Stimulated activated CD4-positive, alpha-beta T cell treated with anti-CD3 and anti-CD28 coated beads, TNF-alpha, amount 100 ng/mL, for 24 hours (primary cell): ENCODE measurements around the gene BHLHE40.
A peak's percentile ranks its signal among the peaks of the same experiment; 100 is the strongest.

Source experiments
- DNase-seq, 3 experiments: peaks; one replicate each; pipeline ENCODE4 v3.0.0-alpha.2; 2020; ENCODE audit warnings: low read depth in 3 of 3

Gene BHLHE40

DNA sequence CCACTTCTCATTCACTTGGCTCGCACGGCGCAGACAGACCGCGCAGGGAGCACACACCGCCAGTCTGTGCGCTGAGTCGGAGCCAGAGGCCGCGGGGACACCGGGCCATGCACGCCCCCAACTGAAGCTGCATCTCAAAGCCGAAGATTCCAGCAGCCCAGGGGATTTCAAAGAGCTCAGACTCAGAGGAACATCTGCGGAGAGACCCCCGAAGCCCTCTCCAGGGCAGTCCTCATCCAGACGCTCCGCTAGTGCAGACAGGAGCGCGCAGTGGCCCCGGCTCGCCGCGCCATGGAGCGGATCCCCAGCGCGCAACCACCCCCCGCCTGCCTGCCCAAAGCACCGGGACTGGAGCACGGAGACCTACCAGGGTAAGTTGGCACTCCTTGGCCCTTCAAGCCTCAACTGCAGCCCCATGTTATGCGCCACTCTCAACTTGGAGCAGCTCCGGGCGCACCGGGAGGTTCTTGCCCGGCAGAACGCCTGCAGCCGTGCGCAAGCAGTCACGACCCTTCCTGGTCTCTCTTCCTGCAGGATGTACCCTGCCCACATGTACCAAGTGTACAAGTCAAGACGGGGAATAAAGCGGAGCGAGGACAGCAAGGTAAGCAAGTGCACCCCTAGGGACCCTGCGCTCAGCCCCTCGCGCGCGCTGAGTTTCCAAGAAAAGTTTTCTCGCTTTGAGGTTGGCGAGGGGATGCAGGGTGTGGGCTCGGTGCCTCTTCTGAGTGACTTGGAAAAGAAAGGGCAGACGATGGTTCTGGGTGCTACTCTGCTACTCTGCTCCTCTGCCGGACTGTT, at the start of gene BHLHE40:
TSS of gene BHLHE40 (plus strand) at position 10 of the 801 bp plus-strand sequence. CDS start at position 292, 282 bp downstream.
- DNase-seq: no peak

DNA sequence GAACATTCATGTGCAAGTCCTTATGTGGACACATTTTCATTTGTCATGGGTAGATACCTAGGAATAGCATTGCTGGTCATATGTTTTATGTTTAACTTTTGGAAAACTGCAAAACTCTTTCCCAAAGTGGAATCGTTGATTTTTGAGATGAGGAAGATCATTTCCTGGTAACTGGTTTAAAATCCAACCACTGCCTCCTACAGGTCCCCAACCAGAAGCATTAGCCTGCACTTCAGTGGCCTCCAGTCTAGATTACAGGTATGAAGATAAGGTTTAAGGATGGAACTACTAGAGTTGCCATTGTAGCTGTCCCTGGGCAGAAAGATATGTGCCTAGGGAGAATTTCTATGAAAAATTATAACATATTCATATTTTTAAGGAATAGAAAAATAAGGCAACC, 48.7 kb upstream of the BHLHE40 start:
- DNase-seq: no peak

DNA sequence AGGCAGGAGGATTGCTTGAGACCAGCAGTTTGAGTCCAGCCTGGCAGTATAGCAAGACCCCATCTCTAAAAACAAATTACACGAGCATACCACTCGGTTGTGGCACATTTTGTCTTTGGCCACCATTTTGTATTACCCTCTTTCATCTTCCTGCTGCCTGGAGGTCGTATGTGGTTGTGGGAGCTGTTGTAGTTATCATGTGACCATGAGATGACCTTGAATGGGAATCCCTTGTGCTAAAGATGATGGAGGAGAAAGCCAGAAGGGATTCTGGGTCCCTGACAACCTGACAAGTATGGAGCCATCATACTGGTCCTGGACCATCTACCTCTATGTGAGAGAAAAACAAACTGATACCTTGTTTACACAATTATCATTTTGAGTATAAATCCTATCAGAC, 45.2 kb upstream of the BHLHE40 start:
- DNase-seq: no peak

DNA sequence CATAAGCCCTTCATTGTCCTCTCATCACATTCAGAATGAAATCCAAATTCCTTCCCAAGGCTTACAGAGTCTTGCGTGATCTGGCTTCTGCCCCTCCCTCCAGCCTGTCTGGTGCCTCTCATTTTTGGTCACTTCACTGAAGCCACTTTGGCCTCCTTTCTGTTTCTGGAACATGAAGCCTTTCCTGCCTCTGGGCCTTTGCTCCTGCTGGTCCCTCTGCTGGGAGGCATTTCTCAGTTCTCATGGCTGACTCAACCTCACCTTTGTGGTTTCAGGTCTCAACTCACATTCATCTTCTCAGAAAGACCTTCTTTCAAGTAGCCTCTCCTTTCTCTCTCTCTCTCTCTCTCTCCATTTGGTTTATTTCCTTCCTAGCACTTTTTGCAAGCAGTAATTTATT, 43.9 kb upstream of the BHLHE40 start:
- DNase-seq: peak in 1 of 3 experiments; percentile 15

DNA sequence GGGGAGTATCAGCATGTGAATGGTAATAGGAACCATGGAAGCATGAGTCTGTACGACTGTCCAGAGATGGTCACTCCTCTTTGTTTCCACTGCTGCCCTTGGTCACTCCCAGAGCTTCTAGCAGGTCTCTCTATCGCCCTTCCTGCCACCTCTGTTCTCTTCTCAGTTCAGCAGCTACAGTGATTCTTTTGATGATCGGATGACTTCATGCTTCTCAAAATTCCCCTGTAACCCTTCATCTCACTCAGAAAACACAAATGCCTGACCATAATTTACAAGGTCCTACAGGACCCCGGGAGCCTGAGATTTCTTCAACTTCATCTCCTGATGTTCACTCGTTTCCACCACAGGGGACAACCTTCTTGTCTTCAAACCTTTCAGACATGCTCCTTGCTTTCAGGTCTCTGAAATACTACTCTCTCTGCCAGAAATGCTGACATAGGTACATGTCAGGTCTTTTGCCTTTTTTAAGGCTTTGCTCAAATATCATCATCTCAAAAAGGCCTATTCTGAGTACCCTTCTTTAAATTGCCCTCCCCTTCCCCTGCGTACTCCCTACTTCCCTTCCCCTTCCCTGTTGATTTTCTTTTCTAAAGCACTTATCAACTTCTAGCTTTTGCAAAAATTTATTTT, 42.1 kb upstream of the BHLHE40 start:
- no peak for DNase-seq

DNA sequence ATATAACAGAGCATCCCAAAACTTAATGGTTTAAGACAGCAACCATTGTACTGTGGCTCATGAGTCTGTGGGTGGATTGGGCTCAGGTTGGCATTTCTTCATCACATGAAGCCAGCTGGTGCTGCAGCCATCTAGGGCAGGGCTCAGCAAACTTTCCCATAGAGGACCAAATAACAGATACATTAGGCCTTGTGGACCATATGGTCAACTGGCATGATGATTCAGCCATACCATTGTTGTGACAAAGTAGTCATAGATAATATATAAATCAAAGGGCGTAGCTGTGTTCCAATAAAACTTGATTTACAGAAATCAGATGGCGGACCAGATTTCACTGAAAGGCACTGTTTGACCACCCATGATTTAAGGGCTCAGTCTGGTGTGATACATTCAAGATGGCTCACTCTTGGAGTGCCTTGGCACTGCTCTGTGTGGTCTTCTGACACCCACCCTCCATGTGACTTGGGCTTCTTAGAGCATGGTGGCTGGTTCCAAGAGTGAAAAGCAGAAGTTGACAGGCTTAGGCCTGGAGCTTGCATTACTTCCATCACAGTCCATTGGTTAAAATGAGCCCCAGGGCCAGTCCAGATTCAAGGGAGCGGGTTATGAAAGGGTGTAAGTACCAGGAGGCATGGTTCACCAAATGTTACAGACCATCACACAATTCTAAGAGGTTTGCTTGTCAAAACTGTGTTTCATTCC, 40.8 kb upstream of the BHLHE40 start:
- no peak for DNase-seq

DNA sequence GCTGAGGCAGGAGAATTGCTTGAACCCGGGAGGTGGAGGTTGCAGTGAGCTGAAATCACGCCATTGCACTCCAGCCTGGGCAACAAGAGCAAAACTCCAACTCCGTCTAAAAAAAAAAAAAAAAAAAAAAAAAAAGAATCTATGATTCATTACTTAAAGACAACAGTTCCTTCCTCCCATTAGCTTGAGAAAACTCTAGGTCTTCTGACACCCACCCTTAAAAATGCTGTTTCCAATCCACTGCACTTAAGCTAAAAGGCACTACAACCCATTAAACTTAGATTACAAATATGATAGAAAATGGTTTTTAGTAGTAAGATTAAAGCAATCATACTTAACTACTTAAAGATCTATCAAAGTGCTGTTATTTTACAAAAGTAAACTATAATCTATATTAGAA, 40.0 kb upstream of the BHLHE40 start:
- no peak for DNase-seq

DNA sequence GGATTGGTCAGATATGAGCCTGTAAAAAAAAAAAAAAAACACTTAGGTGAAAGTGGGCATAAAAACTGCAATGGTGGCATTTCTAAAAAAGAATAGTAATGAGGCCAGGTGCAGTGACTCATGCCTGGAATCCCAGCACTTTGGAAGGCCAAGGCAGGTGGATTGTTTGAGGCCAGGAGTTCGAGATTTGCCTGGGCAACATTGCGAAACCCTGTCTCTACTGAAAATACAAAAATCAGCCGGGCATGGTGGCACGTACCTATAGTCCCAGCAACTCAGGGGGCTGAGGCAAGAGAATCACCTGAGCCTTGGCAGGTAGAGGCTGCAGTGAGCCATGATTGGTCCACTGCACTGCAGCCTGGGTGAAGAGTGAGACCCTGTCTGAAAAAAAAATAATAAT, 38.3 kb upstream of the BHLHE40 start:
- no peak for DNase-seq

DNA sequence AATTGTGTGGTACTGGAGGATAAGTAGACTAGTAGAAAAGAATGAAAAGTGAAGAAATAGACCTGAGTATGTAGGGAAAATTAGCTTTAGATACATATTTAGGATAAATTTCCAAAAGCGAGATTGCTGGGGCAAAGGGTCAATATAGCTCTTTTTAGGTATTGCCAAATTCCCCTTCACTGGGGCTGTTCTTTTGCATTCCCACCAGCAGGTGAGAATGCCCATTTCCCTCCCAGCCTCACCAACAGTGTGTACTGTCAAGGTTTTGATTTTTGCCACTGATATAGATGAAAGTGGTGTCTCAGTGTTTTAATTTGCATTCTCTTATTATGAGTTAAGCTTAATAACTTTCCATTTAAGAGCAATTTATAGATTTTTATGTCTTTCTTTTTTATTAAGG, 35.7 kb upstream of the BHLHE40 start:
- DNase-seq: no peak

DNA sequence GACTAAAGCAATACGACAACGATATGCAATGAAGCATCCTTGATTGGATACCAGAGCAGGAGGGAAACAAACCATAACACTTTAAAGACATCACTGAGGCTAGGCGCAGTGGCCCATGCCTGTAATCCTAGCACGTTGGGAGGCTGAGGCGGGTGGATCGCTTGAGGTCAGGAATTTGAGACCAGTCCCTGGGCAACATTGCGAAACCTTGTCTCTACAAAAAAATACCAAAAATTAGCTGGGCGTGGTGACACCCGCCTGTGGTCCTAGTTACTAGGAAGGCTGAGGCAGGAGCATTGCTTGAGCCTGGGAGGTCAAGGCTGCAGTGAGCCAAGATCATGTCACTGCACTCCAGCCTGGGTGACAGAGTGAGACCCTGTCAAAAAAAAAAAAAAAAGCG, 33.9 kb upstream of the BHLHE40 start:
- DNase-seq: no peak

DNA sequence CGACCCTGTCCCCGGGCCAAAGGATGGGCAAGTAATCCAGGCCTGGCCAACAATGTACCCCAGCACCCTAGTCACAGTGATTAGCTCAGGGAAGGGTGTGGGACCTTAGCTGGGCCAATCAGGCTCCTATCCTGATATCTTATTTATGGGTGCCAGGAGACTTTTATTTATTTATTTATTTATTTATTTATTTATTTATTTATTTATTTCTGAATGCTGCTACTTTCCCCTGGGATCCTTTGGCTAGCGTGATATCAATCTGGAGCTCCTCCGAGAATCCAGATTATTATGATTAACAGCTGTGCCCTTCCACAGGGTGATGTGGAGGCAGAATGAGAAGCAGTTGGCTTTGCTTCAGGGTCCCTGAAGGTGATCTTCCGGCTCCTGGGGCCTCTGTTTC, 32.2 kb upstream of the BHLHE40 start:
- DNase-seq: no peak

DNA sequence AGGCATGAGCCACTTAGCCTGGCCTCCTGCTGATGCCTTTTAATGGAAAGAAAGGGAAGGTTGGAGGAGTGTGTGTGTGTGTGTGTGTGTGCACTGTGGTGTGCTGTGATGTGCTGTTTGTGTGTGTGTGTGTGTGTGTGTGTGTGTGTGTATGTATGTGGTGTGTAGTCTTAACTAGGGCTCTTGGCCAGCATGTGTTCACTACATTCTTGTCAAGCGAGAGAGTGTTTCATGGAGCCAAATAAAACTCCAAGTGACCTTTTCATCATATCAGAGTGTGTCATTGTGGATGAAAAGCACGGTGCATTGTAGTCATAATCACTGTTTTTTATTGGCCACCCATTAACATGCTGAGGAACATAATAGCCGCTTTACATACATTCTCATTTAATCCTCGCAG, 30.8 kb upstream of the BHLHE40 start:
- DNase-seq: no peak

DNA sequence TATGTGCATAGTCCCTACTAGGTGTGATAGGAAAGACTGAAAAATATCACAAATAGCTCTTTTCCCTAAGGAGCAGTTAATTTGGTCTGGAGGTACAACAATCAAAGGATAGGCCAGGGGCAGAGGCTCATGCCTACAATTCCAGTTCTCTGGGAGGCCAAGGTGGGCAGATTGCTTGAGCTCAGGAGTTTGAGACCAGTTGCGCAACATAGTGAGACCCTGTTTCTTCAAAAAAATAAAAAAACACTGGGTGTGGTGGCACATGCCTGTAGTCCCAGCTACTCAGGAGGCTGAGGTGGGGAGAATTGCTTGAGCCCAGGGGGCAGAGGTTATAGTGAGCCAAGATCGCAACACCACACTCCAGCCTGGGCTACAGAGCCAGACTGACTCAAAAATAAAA, 30.2 kb upstream of the BHLHE40 start:
- DNase-seq: no peak

DNA sequence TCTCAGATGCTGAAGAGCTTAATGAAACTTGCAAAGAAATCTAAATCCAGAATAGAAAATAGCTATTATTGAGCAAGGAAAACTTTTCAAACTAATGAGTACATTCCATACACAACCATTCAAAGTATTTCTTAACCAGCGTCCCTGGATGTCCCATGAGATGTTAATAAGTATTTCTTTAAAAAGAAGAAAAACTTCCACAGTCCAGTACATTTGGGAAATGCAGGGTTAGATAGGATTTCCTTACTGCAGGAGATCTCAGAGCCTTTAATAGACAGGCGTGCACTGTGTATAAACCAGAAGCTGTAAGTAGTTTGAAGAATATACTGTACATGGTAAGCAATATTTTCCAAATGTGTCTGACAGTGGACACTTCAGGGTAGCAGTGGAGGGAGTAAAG, 29.6 kb upstream of the BHLHE40 start:
- no peak for DNase-seq

DNA sequence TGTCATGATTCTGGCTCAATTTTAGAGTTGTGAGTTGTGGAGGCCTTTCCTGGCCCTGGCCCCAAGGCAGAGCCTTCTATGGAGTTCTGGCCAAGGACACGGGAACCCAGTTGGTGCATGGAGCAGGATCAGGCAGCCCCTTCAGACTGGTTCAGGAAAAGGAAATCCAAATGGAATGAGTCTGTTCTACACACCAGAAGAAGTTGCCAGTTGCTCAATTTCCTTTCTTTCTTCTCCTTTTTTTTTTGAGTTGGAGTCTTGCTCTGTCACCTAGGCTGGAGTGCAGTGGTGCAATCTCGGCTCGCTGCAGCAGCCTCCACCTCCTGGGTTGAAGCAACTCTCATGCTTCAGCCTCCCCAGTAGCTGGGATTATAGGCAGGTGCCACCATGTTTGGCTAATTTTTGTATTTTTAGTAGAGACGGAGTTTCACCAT, 28.9 kb upstream of the BHLHE40 start:
- DNase-seq: no peak

DNA sequence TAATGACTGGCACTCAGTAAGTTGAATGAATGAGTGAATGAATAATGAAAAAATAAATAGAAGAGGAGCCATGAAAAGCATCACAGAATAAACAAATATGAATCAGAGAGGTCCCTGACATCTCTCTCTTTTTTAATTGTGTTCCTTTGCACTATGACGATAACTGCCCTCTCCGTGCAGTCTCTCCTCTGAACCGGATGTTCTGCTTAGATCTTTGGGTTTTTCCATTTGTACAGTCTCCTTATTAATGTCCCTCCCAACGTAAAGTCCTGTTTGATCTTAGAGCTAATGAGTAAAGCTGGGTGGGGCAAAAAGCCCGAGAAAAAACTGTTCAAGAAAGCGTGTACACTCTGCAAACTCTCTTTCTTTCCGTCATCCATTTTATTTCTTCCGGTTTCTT, 28.3 kb upstream of the BHLHE40 start:
- no peak for DNase-seq

DNA sequence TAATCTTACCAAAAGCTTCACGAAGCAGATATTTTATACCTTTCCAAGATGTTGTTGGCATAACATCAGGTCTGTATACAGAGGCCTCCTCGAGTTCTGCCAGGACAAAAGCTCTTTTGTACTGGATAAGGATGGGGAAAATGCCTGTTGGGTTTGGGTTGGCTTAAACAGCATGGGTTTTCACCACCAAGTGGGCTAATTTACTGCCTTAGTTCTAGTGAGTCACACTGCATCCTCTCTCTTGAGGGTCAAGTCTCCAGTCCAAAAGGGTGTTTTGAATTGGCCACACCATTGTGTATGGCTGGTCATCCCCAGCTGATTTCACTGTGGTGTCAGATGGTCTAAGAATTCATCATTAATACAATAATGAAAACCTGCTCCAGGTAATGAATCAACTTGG, 26.1 kb upstream of the BHLHE40 start:
- DNase-seq: no peak

DNA sequence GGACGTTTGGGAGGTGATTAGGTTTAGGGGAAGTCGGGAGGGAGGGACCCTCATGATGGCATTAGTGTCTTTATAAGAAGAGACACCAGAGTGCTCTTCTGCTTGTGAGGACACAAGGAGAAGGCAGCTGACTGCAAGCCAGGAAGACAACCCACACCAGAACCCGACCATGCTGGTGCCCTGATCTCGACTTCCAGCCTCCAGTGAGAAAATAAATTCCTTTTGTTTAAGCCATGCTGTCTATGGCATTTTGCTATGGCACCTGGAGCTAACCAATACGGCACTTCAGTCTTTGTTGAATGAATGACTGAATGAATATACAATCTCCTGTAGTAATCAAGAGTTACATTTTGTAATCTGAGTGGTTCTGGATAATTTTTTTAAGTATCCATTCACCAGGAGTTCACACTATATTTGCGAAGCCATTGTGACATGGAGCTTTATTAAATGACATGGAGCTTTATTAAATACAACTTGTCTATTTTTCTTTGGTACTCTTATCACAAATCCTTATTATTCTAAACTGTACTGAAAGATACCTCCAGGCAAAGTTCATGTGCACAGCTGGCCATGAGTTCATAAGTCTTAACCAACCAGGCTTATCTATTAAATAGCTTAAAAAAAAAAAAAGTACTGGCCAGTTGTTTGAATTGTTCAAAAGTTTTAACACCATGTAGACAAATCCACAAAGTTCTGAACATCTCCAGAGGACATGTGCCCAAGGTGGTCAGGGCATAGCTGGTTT, 24.8 kb upstream of the BHLHE40 start:
- DNase-seq: no peak

DNA sequence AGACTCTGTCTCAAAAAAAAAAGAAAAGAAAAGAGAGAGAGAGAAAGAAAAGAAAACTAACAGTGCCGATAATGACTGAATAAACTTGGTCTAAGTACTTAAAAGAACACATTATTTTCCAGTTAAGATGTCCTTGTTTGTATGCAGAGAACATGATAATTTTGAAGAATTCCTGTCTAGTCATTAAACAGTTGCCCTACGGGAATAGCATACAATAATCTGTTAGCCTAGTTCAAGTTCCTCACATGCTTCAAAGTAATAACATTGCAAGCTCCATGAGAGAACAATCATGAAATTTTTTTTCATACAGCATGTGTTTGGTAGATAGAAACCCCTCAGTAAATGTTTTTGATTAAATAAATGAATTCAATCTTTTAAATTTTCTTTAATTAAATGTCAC, 23.1 kb upstream of the BHLHE40 start:
- no peak for DNase-seq

DNA sequence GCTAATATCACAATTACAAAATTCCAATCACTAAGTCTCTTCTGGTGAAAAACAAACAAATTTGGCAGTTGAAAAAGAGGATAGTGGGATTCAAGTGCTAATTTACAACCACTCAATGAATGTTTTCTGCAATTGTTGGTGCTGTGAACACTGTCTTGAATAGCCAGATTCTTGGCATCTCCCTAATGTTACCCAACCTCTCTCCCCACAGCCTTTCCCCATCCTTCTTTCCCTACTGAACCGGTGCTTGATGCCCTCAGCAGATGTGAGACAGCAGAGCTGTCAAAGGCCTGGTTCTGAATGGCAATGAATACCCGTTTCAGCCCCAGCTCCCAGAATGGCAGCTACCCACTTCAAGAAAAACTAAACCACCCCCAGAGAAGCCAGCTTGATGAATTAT, 22.5 kb upstream of the BHLHE40 start:
- DNase-seq: no peak

DNA sequence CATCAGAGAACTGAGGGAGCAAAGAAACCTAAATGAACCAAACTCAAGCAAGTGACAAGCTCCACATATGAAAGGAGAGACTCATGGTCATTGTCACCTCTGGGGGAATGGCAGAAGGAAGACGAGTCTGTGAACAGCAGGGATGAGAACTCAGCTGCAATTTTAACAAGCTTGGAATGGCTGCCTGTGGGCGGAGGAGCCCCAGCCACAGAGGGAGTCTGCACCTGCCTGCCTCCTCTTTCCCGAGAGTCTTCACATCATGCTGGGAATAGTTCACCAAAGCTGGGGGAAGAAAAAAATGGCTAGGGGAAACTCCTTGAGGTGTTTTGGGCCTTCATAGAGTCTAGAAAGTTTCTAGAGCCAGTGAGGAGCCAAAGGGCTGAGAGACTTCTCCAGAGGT, 21.3 kb upstream of the BHLHE40 start:
- DNase-seq: no peak

DNA sequence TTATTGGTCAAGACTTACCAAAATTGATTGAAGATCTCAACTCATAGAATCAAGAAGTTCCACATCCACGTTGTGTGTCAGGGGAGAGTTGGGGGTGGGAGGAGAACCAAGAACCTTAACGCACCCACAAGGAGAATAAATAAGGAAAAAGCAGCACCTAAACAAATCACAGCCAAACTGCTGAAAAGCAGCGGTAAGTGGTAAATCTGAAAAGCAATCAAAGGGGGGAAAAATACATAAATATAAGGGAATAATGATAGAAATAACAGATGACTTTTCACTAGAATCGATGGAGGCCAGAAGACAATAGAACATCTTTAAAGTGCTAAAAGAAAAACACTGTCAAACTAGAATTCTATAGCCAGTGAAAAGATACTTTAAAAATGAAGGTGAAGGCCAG, 20.1 kb upstream of the BHLHE40 start:
- no peak for DNase-seq
